HL-60 (cell line): ENCODE data around the gene SETBP1.

Experiments used
- DNase-seq, 2 experiments: peaks; one replicate each; pipeline ENCODE4 v3.0.0-alpha.2; 2010 to 2020; ENCODE audit warnings: low read depth in 1 of 2, low spot score in 1 of 2
- H3K27ac ChIP-seq: fragments of 250-450 bp; sonication (Bioruptor Pico); replicated peaks from 2 replicates; pipeline ENCODE4 v1.5.1; 2020; ENCODE audit warnings: mild to moderate bottlenecking, moderate library complexity
- H3K27me3 ChIP-seq: fragments of 250-450 bp; sonication (Bioruptor Pico); 2 replicates; pipeline ENCODE4 v1.5.1; 2021; ENCODE audit warnings: mild to moderate bottlenecking, moderate library complexity; ENCODE audit not compliant: insufficient read depth, poor library complexity, severe bottlenecking
- H3K4me3 ChIP-seq: replicated peaks from 2 replicates; pipeline ENCODE4 v1.5.1; 2011; ENCODE audit warnings: mild to moderate bottlenecking, control low read depth, low read length; ENCODE audit not compliant: insufficient read depth
- CTCF ChIP-seq: IDR thresholded peaks from one replicate; pipeline ENCODE4 v1.5.1; 2011; ENCODE audit warnings: low read length, control low read depth, inconsistent platforms; ENCODE audit not compliant: insufficient read depth
- GABPA ChIP-seq: IDR thresholded peaks from 2 replicates; pipeline ENCODE4 v1.6.1; 2012; ENCODE audit warnings: low read depth
- POLR2AphosphoS5 ChIP-seq: IDR thresholded peaks from 2 replicates; pipeline ENCODE4 v1.6.1; 2012; ENCODE audit warnings: low read depth
- REST ChIP-seq: IDR thresholded peaks from 2 replicates; pipeline ENCODE4 v1.6.1; 2012; ENCODE audit warnings: low read depth; ENCODE audit not compliant: insufficient replicate concordance
- SPI1 ChIP-seq: IDR thresholded peaks from 2 replicates; pipeline ENCODE4 v1.6.1; 2012; ENCODE audit warnings: low read depth, mild to moderate bottlenecking, borderline replicate concordance

The SETBP1 gene

GRCh38 chr18:44909191-44909719 is 228.6 kb downstream of the SETBP1 start:
- no peak for DNase-seq
- H3K27ac ChIP-seq, result no peak overlapping the region
- H3K27me3 ChIP-seq, result peaks cover 5% of the 10 kb centered on the region
- TF ChIP-seq REST, result no peak
- no peak for TF ChIP-seq SPI1
- no peak for TF ChIP-seq POLR2AphosphoS5
- no peak for TF ChIP-seq CTCF
- TF ChIP-seq GABPA, result no peak
- no peak overlapping the region for H3K4me3 ChIP-seq

DNA sequence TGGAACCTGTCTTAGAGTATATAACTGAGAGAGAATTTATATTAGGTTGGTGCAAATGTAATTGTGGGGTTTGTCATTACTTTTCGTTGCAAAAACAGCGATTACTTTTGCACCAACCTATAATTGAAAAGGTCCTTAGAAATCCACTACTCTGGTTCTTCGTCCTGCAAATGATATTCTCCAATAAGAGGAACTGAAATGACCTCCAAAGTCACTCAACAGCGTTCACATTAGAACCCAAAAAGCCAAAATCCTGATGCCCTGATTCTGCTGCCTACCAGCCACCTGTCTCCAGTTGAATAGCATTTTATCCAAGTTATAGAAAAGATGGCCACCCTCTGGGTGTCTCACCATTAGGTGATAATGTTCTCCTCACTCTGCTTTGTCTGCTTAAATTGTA is 230.6 kb downstream of the SETBP1 start:
- no peak for TF ChIP-seq SPI1
- no peak for TF ChIP-seq GABPA
- TF ChIP-seq CTCF, result no peak
- TF ChIP-seq REST, result no peak
- TF ChIP-seq POLR2AphosphoS5, result no peak
- Histone ChIP-seq H3K27ac (no peak overlapping the region), H3K4me3 (no peak overlapping the region), H3K27me3 (peaks cover 2% of the 10 kb centered on the region)
- no peak for DNase-seq

DNA sequence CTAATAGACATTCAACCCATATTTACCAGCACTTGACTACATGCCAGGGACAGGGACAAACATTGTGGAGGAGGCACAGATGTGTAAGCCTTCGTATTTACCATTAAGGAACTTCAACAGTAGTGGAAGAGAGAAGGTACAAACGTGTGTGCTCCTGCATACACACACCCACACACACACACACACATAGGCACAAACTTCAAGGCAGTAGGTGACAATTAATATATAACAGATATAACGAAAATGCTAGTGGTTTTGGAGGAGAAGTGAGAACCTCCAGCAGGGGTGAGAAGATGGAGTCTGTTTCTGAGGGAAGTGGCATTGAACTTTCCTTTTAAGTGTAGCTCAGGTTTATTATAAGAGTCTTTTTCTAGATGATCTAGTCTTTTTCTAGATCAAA is 231.1 kb downstream of the SETBP1 start:
- TF ChIP-seq GABPA (no peak), CTCF (no peak), POLR2AphosphoS5 (no peak), REST (no peak), SPI1 (no peak)

More for the DNA sequence above, 231.1 kb downstream of the SETBP1 start:
- H3K27me3 ChIP-seq, result no peaks in the 10 kb centered on the region
- no peak overlapping the region for H3K27ac ChIP-seq
- DNase-seq, result no peak
- no peak overlapping the region for H3K4me3 ChIP-seq
